Left lung (tissue), 10 donors: ENCODE results near the gene RPL28. TPM values are rescaled to one million over a fixed set of nuclear protein-coding genes. Genes with fewer than 3 reads are reported as not detected.
"Not testable (repeated sequence)": the region's sequence is repeated elsewhere in the genome, so short reads cannot be mapped to it uniquely, and the experiment has no call there.

Source experiments
- ATAC-seq: fragments of 200-7000 bp; cut with Tn5 transposase; one replicate; pipeline ENCODE4 v1.9.1; 2020; ENCODE audit warnings: moderate library complexity
- DNase-seq, 4 donors: peaks; one replicate each; pipeline ENCODE4 v3.0.0-alpha.2; 2013 to 2020
- H3K27ac ChIP-seq, 2 donors: fragments of 200-600 bp; sonication (generic) in 1 of 2; one replicate each; pipeline versions ENCODE4 v1.5.0 to v1.8.0; 2020 to 2021
- H3K27me3 ChIP-seq, 2 donors: fragments of 200-600 bp; sonication (generic) in 1 of 2; one replicate each; pipeline versions ENCODE4 v1.5.0 to v1.8.0; 2020 to 2021
- H3K36me3 ChIP-seq, 2 donors: fragments of 200-600 bp; sonication (generic) in 1 of 2; one replicate each; pipeline versions ENCODE4 v1.5.0 to v1.8.0; 2020 to 2021
- H3K4me1 ChIP-seq, 2 donors: fragments of 200-600 bp; one replicate each; pipeline ENCODE4 v1.8.0; 2021
- H3K4me3 ChIP-seq, 2 donors: fragments of 200-600 bp; sonication (generic) in 1 of 2; one replicate each; pipeline versions ENCODE4 v1.5.0 to v1.8.0; 2020 to 2021; ENCODE audit warnings: mild to moderate bottlenecking in 1 of 2
- H3K9me3 ChIP-seq, 2 donors: fragments of 200-600 bp; sonication (generic) in 1 of 2; one replicate each; pipeline versions ENCODE4 v1.5.0 to v1.8.0; 2020 to 2021
- intact Hi-C, 2 donors: fragments of 100-400 bp; cut with DNase I; formaldehyde crosslinking; loops; one replicate each; pipeline versions ENCODE4 v1.11.2 to v1.14.2; 2022
- polyA plus RNA-seq, 6 donors: library from polyadenylated mRNA; unstranded; fragments of 120-200 nt; gene quantifications; one replicate each; pipeline ENCODE4 v1.2.1, GENCODE V29; 2013; ENCODE audit not compliant: insufficient read length in 6 of 6
- total RNA-seq, 2 donors: library from RNA; stranded (reverse); fragmentation: NEBNext Ultra II Directional; extraction: Animal tissue kit (Norgen Biotek cat#: 25700); gene quantifications; one replicate each; pipeline ENCODE4 v1.2.1, GENCODE V29; 2021
- TF ChIP-seq, protein P1 (sequence below), 2 donors: fragments of 200-600 bp; sonication (generic) in 1 of 2; IDR thresholded peaks; one replicate each; pipeline versions ENCODE4 v1.5.0 to v1.8.0; 2021; ENCODE audit warnings: antibody characterized with exemption in 2 of 2
- donor health status: DM: no; HTN: yes; CAD: no.
- donor health status: DM: no; HTN: no; CAD: no.

Gene RPL28
- total and polyA plus RNA-seq, 8 donors = 1,216 to 1,774 (median 1,434) TPM

- no peaks in the 10 kb centered on the region for H3K36me3 ChIP-seq
- H3K4me1 ChIP-seq = no peaks in the 10 kb centered on the region
- TF ChIP-seq, protein P1, sequence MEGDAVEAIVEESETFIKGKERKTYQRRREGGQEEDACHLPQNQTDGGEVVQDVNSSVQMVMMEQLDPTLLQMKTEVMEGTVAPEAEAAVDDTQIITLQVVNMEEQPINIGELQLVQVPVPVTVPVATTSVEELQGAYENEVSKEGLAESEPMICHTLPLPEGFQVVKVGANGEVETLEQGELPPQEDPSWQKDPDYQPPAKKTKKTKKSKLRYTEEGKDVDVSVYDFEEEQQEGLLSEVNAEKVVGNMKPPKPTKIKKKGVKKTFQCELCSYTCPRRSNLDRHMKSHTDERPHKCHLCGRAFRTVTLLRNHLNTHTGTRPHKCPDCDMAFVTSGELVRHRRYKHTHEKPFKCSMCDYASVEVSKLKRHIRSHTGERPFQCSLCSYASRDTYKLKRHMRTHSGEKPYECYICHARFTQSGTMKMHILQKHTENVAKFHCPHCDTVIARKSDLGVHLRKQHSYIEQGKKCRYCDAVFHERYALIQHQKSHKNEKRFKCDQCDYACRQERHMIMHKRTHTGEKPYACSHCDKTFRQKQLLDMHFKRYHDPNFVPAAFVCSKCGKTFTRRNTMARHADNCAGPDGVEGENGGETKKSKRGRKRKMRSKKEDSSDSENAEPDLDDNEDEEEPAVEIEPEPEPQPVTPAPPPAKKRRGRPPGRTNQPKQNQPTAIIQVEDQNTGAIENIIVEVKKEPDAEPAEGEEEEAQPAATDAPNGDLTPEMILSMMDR (IDR thresholded peaks at IDR 0.05) = peak; percentile 44 to 63
- H3K4me3 ChIP-seq = no peak overlapping the region
- peak in 3 of 4 donors; percentile 52 to 81 (median 53) for DNase-seq
- H3K27ac ChIP-seq = no peak overlapping the region
- no peaks in the 10 kb centered on the region for H3K9me3 ChIP-seq
- peaks cover 0 to 23% of the 10 kb centered on the region in 2 donors for H3K27me3 ChIP-seq
- intact Hi-C loops = loop anchor here in 1 of 2 donors (10.0 kb wide), 1 partner anchor 123 kb away; no protein-coding TSS in a partner anchor
- ATAC-seq = peak; percentile 95
Measured at GRCh38 chr19:55418185-55418584, 32.5 kb downstream of the RPL28 start.

DNA sequence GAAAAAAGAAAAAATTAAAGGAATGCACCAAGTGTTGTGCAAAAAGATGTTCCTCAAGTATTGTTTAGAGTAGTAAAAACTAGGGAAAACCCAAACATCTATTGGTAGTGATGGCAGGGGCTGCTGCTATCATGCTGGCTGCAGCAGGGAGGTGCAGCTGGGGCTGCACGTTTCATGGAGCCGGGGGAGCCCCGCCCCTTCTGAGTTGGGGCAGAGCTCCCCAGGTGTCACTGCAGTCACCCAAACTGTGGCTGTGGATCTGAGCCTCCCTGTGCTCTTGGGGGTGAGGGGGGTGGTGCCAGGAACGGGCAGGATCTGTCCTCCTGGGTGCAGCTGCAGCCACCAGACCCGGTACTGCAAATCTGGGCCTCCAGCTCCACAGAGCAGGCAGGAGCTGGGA is 33.4 kb downstream of the RPL28 start:
- no peaks in the 10 kb centered on the region for H3K4me1 ChIP-seq
- no peaks in the 10 kb centered on the region for H3K36me3 ChIP-seq
- intact Hi-C loops = loop anchor here in 1 of 2 donors (10.0 kb wide), 1 partner anchor 124 kb away; no protein-coding TSS in a partner anchor
- no peak overlapping the region for H3K4me3 ChIP-seq
- no peak overlapping the region for H3K27ac ChIP-seq
- DNase-seq (no peak), ATAC-seq (no peak)
- peaks cover 0 to 30% of the 10 kb centered on the region in 2 donors for H3K27me3 ChIP-seq
- no peaks in the 10 kb centered on the region for H3K9me3 ChIP-seq
- TF ChIP-seq, protein P1 (IDR thresholded peaks at IDR 0.05) = no peak

DNA sequence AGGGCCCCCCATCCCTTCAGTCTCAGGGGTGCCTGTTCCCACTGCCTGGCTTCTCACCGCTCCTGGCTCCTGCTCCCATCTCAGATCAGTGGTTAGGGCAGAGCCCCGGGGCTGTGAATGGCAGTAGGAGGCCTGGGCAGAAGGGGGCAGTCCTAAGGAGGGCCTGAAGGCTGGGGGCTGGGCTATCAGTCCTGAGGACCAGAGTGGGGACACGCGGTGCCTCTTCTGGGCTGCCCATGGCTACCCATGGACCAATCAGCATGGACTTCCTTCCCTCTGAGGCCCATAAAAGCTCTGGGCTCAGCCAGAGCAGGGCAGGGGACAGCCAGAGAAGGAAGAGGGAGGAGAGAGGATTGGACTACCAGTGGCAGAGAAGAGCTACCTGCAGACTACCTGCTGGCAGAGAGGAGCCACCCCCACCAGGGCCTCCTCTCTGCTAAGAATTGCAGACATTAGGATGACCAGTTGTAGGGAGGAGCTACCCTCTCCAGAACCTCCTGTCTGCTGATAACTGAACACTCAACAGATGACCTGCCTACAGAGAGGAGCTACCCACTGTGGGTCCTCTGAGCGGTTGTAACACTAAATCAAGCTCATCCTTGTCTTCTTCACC is 34.0 kb downstream of the RPL28 start:
- TF ChIP-seq, protein P1 (IDR thresholded peaks at IDR 0.05) = no peak
- H3K4me1 ChIP-seq = no peaks in the 10 kb centered on the region
- DNase-seq (no peak), ATAC-seq (no peak)
- H3K27ac ChIP-seq = no peak overlapping the region
- H3K27me3 ChIP-seq = peaks cover 0 to 36% of the 10 kb centered on the region in 2 donors
- no peaks in the 10 kb centered on the region for H3K36me3 ChIP-seq
- intact Hi-C loops = loop anchor here in 1 of 2 donors (10.0 kb wide), 1 partner anchor 125 kb away; no protein-coding TSS in a partner anchor
- no peaks in the 10 kb centered on the region for H3K9me3 ChIP-seq
- H3K4me3 ChIP-seq = no peak overlapping the region

DNA sequence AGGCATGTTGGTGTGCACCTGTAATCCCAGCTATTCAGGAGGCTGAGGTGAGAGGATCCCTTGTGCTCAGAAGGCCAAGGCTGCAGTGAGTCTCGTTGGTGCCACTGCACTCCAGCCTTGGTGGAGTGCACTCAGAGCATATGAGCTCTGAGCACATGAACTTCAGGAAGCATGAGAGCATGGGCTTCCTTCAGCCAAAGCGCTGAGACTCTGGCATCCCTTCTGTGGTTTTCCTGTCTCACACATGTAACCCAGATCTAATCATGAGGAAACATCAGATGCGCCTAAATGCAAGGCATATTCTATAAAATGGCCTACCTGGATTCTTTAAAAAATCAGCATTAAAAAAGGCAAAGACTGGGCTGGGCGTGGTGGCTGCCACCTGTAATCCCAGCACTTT is 35.5 kb downstream of the RPL28 start:
- intact Hi-C loops, H3K4me3 ChIP-seq, H3K36me3 ChIP-seq, H3K27ac ChIP-seq, H3K9me3 ChIP-seq, ATAC-seq, DNase-seq, H3K4me1 ChIP-seq: not testable (repeated sequence)
- peaks cover 0 to 48% of the 10 kb centered on the region in 2 donors for H3K27me3 ChIP-seq

GRCh38 chr19:55423225-55424005 is 37.7 kb downstream of the RPL28 start:
- Histone ChIP-seq H3K4me3 (no peak overlapping the region), H3K9me3 (no peaks in the 10 kb centered on the region), H3K36me3 (no peaks in the 10 kb centered on the region), H3K27me3 (peaks cover 0 to 66% of the 10 kb centered on the region in 2 donors), H3K4me1 (no peaks in the 10 kb centered on the region), H3K27ac (no peak overlapping the region)
- DNase-seq (no peak), ATAC-seq (no peak)
- intact Hi-C loops = no loop called here
- TF ChIP-seq, protein P1 (IDR thresholded peaks at IDR 0.05) = no peak
